GM21360 (cell line): Measurements from ENCODE around the gene LGALS7.

Source experiments
- ATAC-seq: cut with Tn5 transposase; IDR thresholded peaks from one replicate; pipeline ENCODE4 v1.9.1; 2021; ENCODE audit warnings: mild to moderate bottlenecking, moderate library complexity; ENCODE audit not compliant: unreplicated experiment

The LGALS7 gene

DNA sequence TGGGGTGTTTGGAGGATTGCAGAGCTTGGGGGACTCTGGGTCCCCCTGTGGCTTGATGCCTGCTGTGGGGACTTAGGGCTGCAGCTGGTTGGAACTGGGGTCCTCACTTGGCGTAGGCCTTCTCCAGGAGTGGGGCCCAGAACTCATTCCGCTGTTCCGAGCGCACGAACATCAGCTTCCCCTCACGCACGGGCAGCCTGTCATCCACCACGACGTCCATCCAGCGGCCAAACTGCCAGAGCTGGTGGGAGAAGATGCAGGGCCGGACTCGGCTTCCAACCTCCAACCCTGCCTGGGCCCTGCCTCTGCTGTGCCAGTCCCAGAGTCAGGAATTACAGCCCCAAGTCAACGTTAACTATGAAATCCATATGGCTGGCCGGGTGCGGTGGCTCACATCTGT is 31.6 kb downstream of the LGALS7 start:
- no peak for ATAC-seq

DNA sequence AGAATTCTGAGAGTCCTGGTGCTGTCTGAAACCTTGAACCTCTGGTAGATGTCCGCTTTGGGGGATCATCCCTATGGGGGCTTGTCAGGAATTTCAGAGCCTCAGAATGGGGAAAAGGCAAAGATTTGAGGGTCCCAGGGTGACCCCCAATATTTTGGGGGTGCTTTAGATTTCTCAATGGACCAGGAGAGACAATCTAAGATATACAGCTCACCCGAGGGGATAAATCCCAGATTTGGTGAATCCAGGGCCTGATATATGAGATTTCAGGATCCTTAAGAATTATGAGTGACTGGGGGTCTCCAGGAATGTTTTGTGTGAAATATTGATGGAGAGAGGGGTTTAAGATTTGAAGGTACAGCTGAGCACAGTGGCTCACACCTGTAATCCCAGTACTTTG is 32.4 kb downstream of the LGALS7 start:
- ATAC-seq: no peak

DNA sequence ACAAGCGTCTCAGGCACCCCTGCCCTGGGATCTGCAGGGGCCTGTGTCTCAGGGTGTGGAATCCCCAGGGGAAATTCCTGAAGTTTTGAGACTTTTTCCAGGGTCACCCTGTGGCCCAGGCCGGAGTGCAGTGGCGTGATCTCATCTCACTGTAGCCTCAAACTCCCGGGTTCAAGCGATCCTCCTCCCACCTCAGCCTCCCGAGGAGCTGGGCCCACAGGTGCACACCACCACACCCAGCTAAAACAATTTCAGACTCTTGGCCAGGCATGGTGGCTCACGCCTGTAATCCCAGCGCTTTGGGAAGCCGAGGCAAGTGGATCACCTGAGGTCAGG is 33.1 kb downstream of the LGALS7 start:
- ATAC-seq: no peak

DNA sequence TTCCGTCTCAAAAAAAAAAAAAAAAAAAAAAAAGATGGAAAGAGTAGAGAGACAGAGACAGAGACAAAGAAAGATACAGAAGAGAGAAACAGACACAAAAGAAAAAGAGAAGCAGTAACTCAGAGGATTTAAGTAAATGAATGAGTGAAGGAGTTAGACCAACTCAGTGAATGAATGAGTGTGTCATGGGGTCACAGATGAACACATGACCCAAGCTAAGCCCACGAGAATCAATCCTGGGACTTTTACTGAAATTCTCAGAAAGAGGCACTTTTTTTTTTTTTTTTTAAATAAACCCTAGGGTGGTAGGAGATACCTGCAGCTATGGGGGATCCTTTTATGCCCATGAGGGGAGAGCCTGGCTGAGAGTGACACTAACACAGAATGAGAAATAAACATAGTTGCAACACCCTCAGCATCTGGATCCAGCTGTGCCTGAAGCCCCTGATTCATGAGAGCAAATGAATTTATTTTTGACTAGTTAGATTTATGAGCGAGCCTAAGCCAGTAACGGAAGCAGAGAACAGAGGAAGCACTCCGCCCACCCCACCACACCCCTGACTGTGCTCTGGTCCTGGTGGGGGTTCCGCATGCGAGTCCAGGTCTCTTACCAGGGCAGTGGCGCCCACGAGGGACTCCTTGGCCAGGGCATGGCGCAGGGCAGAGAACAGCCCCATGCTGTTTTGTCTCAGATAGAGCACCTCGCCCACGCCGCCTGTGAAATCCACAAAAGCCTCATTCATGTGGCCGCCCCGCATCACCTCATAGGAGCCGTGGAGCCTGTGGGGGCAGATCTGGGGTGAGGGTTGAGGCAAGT is 33.7 kb downstream of the LGALS7 start:
- no peak for ATAC-seq

- no peak for ATAC-seq
Observed at GRCh38 chr19:38737921-38738737, 35.2 kb downstream of the LGALS7 start.

GRCh38 chr19:38737281-38737865 is 35.9 kb downstream of the LGALS7 start:
- no peak for ATAC-seq

DNA sequence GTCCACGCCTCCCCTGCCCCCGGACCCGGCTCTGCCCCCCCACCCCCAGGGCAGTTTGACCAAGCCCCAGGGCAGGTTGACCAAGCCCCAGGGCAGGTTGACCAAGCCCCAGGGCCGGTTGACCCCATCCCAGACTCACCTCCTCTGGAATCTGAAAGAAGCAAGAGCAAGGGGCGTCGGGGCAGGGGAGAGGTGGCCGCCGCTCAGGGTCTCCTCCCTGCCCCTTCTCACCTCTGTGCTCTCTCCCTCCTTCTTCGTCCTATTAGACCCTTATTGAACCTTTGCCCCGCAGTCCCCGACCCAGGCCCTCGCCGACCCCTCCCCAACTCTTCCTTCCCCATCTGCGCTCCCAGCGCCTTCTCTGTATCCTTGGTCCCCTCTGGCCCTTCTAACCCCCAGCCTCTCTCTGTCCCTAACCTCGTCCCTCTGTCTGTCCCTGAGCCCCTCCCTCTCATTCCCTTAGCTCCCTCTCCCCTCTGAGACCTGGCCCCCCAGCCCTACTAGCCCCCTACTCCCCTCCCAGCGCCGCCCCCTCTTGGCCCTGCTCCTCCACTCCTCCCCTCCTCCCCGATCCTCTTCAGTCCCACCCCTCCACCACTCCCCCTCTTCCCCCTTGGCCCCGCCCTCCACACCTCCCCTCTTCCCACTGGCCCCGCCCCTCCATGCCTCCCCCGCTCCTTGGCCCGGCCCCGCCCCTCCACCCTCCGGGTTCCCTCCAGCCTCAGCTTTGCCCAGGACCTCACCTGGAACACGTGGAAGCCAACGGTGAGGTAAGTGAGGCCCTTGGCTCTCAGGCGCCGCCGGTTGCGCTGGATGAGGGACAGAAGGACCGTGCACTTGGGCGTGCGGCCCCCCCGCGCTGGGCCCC is 36.7 kb downstream of the LGALS7 start:
- no peak for ATAC-seq

GRCh38 chr19:38736036-38736412 is 37.3 kb downstream of the LGALS7 start:
- ATAC-seq: no peak

DNA sequence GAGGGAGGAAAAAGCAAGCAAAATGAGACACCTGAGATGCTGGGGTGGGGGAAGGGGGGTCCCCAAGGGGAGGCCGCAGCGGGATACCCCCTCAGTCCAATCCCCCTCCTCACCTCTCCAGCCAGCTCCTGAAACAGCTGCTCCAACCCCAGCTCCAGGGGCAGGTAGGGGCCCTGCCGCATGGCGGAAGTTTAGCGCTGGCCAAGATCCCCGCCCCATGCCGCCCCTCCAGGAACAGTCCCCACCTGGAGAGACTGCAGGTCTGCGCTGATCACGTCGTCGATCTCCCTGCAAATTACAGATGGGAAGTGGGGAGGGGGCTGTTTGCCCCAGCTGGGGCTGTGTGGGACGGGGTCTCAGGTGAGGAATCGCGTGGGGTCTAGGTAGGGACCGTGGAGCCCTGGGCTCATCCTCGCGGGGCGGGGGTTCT is 38.0 kb downstream of the LGALS7 start:
- no peak for ATAC-seq

- ATAC-seq: no peak
Observed at GRCh38 chr19:38734426-38735256, 38.7 kb downstream of the LGALS7 start.

DNA sequence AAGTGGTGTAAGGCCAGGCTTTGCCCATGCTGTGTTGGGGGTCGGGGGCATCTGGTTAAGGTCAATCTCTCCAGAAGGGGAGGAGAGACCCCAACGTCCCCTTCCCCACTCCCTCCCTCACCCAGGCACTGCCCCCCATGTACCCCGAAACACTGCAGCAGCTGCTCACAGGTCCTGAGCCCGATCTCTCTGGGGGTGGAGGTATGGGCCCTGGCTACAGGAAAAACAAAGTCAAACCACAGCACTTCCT is 39.2 kb downstream of the LGALS7 start:
- ATAC-seq: no peak

GRCh38 chr19:38733493-38734175 is 39.7 kb downstream of the LGALS7 start:
- ATAC-seq: no peak

DNA sequence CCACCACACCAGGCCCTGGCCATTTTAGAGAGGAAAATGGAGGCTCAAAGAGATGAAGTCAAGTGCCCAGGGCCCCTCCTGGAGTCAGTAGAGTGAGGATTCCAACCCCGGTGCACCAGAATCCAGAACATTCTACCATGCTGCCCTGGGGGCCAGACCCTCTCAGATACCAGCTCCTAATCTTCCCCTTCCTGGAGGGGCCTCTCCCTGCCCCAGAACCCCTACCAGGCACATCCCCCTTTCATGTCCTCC is 40.1 kb downstream of the LGALS7 start:
- ATAC-seq: no peak

DNA sequence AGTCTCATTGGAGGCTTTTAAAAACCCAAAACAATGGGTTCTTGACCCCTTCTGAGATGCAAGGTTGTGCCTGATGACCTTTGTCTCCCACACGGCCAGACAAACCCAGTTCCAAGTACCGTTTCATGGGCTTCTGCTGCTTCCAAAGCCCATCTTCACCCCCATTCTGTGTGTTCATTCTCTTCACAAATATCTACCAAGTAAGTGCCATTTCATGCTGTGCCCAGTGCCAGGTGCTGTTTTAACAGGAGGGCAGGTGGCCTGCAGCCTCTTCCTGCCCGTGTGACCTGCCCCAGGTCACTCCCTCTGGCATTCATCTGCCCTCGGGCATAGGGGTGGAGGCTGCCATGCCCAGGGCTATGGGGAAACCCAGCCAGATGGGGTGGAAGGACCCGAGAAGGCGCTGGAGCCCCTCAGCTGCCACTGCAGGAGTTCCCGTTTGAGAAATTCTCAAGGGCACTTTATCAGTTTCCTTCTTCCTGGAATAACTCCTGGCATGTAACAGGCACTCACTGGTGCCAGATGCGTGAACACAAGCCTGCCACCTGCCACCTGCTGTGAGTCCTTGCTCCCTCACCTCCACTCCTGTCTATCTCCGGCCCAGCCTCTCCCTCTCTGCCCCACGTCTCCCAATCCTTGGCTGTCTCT is 41.5 kb downstream of the LGALS7 start:
- ATAC-seq: no peak

GRCh38 chr19:38730731-38731589 is 42.4 kb downstream of the LGALS7 start:
- no peak for ATAC-seq

DNA sequence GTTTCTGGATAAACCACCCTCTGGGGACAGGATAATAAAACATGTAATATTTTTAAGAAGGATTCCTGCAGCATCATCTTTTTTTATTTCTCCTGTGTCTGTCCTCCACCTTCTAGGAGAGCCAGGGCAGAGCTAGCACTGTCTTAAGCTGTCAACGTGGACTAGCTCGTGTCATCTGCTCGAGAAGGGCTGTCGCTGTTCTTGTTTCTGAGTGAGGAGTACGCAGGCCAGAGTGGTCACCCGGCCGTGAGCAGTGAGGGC is 42.9 kb downstream of the LGALS7 start:
- no peak for ATAC-seq

- no peak for ATAC-seq
Observed at GRCh38 chr19:38729653-38730469, 43.5 kb downstream of the LGALS7 start.
